T-helper 17 cell (primary cell): ENCODE data around the gene SKIC2. TPM values are rescaled to one million over a fixed set of nuclear protein-coding genes. Genes with fewer than 3 reads are reported as not detected.

Experiments
- ATAC-seq: fragments of 150-1000 bp; cut with Tn5 transposase; 2 replicates; pipeline ENCODE4 v1.10.0; 2021; ENCODE audit warnings: mild to moderate bottlenecking, moderate library complexity
- DNase-seq, 3 donors: peaks; one replicate each; pipeline versions ENCODE4 v3.0.0 to v3.0.0-alpha.2; 2020 to 2021
- H3K9me3 ChIP-seq: one replicate; pipeline ENCODE4 v1.7.0; 2013; ENCODE audit warnings: low read length, mild to moderate bottlenecking; ENCODE audit not compliant: control insufficient read depth, poor library complexity, severe bottlenecking
- H3K27ac Mint-ChIP-seq: one replicate; pipeline ENCODE4 v1.8.0; 2022; ENCODE audit warnings: mild to moderate bottlenecking, moderate library complexity, mixed read lengths
- H3K27me3 Mint-ChIP-seq: one replicate; pipeline ENCODE4 v1.8.0; 2022; ENCODE audit warnings: mixed read lengths
- H3K36me3 Mint-ChIP-seq: one replicate; pipeline ENCODE4 v1.8.0; 2022; ENCODE audit warnings: low read depth, mixed read lengths
- H3K4me1 Mint-ChIP-seq: one replicate; pipeline ENCODE4 v1.8.0; 2022; ENCODE audit warnings: mild to moderate bottlenecking, mixed read lengths
- H3K4me3 Mint-ChIP-seq: one replicate; pipeline ENCODE4 v1.8.0; 2022; ENCODE audit warnings: mild to moderate bottlenecking, moderate library complexity, mixed read lengths
- total RNA-seq, 4 donors: library from RNA in 2 of 4; stranded (reverse) in 2 of 4; gene quantifications; one replicate each; pipeline ENCODE4 v1.2.3 and lab custom pipeline; 2022 to 2026

SKIC2 gene
- total RNA-seq, 2 donors from 2014 or later, result 85.5 to 94.5 TPM

GRCh38 chr6:31948753-31949413, 10.1 kb upstream of the SKIC2 start:
- peaks cover 10% of the 10 kb centered on the region for H3K4me1 Mint-ChIP-seq
- peak overlapping the region; percentile 60 for H3K27ac Mint-ChIP-seq
- peaks cover 16% of the 10 kb centered on the region for H3K27me3 Mint-ChIP-seq
- ATAC-seq (no peak), DNase-seq (no peak)
- peak overlapping the region; percentile 31 for H3K4me3 Mint-ChIP-seq
- no peaks in the 10 kb centered on the region for H3K9me3 ChIP-seq
- peaks cover 4% of the 10 kb centered on the region for H3K36me3 Mint-ChIP-seq

GRCh38 chr6:31949926-31950548, 8.9 kb upstream of the SKIC2 start:
- no peaks in the 10 kb centered on the region for H3K9me3 ChIP-seq
- H3K4me3 Mint-ChIP-seq, result no peak overlapping the region
- ATAC-seq (no peak), DNase-seq (no peak)
- H3K27ac Mint-ChIP-seq, result peak overlapping the region; percentile 60
- H3K36me3 Mint-ChIP-seq, result peaks cover 7% of the 10 kb centered on the region
- H3K4me1 Mint-ChIP-seq, result peaks cover 10% of the 10 kb centered on the region
- H3K27me3 Mint-ChIP-seq, result peaks cover 7% of the 10 kb centered on the region

- DNase-seq (no peak), ATAC-seq (peak; percentile 52)
- no peak overlapping the region for H3K4me3 Mint-ChIP-seq
- H3K9me3 ChIP-seq, result no peaks in the 10 kb centered on the region
- H3K27me3 Mint-ChIP-seq, result no peaks in the 10 kb centered on the region
- peaks cover 6% of the 10 kb centered on the region for H3K4me1 Mint-ChIP-seq
- H3K27ac Mint-ChIP-seq, result peak overlapping the region; percentile 62
- H3K36me3 Mint-ChIP-seq, result peaks cover 7% of the 10 kb centered on the region
Measured at GRCh38 chr6:31952140-31952805, 6.7 kb upstream of the SKIC2 start.

- Mint-ChIP-seq H3K36me3 (peaks cover 7% of the 10 kb centered on the region), H3K27ac (peak overlapping the region; percentile 62), H3K4me1 (peaks cover 6% of the 10 kb centered on the region), H3K27me3 (no peaks in the 10 kb centered on the region), H3K4me3 (no peak overlapping the region)
- ATAC-seq (no peak), DNase-seq (no peak)
- H3K9me3 ChIP-seq, result no peaks in the 10 kb centered on the region
Measured at GRCh38 chr6:31952890-31953289, 6.1 kb upstream of the SKIC2 start.

GRCh38 chr6:31954511-31954910, 4.5 kb upstream of the SKIC2 start:
- Mint-ChIP-seq H3K36me3 (peaks cover 7% of the 10 kb centered on the region), H3K4me1 (peaks cover 15% of the 10 kb centered on the region), H3K27ac (peak overlapping the region; percentile 24), H3K4me3 (no peak overlapping the region), H3K27me3 (no peaks in the 10 kb centered on the region)
- DNase-seq, result no peak
- H3K9me3 ChIP-seq, result no peaks in the 10 kb centered on the region
- no peak for ATAC-seq

- H3K9me3 ChIP-seq, result no peaks in the 10 kb centered on the region
- Mint-ChIP-seq H3K4me1 (peaks cover 19% of the 10 kb centered on the region), H3K27ac (peak overlapping the region; percentile 97), H3K36me3 (peaks cover 9% of the 10 kb centered on the region), H3K4me3 (no peak overlapping the region), H3K27me3 (no peaks in the 10 kb centered on the region)
- no peak for DNase-seq
- ATAC-seq, result no peak
Measured at GRCh38 chr6:31956796-31957195, 2.2 kb upstream of the SKIC2 start.

- H3K27me3 Mint-ChIP-seq, result no peaks in the 10 kb centered on the region
- ATAC-seq, result no peak
- no peaks in the 10 kb centered on the region for H3K9me3 ChIP-seq
- peaks cover 11% of the 10 kb centered on the region for H3K36me3 Mint-ChIP-seq
- H3K4me1 Mint-ChIP-seq, result peaks cover 20% of the 10 kb centered on the region
- peak overlapping the region; percentile 96 for H3K4me3 Mint-ChIP-seq
- peak overlapping the region; percentile 97 for H3K27ac Mint-ChIP-seq
- DNase-seq, result no peak
Measured at GRCh38 chr6:31958412-31958740, 599 bp upstream of the SKIC2 start.

GRCh38 chr6:31961616-31962015, 2.6 kb downstream of the SKIC2 start:
- Mint-ChIP-seq H3K36me3 (peaks cover 9% of the 10 kb centered on the region), H3K4me1 (peaks cover 22% of the 10 kb centered on the region), H3K27ac (peak overlapping the region; percentile 97), H3K4me3 (no peak overlapping the region), H3K27me3 (no peaks in the 10 kb centered on the region)
- H3K9me3 ChIP-seq, result no peaks in the 10 kb centered on the region
- ATAC-seq (no peak), DNase-seq (no peak)

- Mint-ChIP-seq H3K4me3 (no peak overlapping the region), H3K36me3 (peaks cover 14% of the 10 kb centered on the region), H3K27ac (peak overlapping the region; percentile 62), H3K27me3 (no peaks in the 10 kb centered on the region), H3K4me1 (peaks cover 14% of the 10 kb centered on the region)
- ATAC-seq (no peak), DNase-seq (no peak)
- no peaks in the 10 kb centered on the region for H3K9me3 ChIP-seq
Measured at GRCh38 chr6:31963921-31964320, 4.9 kb downstream of the SKIC2 start.

- H3K4me3 Mint-ChIP-seq, result no peak overlapping the region
- no peak overlapping the region for H3K27ac Mint-ChIP-seq
- ATAC-seq (no peak), DNase-seq (no peak)
- no peaks in the 10 kb centered on the region for H3K9me3 ChIP-seq
- H3K36me3 Mint-ChIP-seq, result peaks cover 14% of the 10 kb centered on the region
- peaks cover 20% of the 10 kb centered on the region for H3K4me1 Mint-ChIP-seq
- no peaks in the 10 kb centered on the region for H3K27me3 Mint-ChIP-seq
Measured at GRCh38 chr6:31965700-31966099, 6.7 kb downstream of the SKIC2 start.

- peaks cover 19% of the 10 kb centered on the region for H3K4me1 Mint-ChIP-seq
- ATAC-seq (no peak), DNase-seq (no peak)
- H3K27ac Mint-ChIP-seq, result peak overlapping the region; percentile 77
- no peak overlapping the region for H3K4me3 Mint-ChIP-seq
- H3K27me3 Mint-ChIP-seq, result no peaks in the 10 kb centered on the region
- H3K9me3 ChIP-seq, result no peaks in the 10 kb centered on the region
- H3K36me3 Mint-ChIP-seq, result peaks cover 14% of the 10 kb centered on the region
Measured at GRCh38 chr6:31966506-31966905, 7.5 kb downstream of the SKIC2 start.

GRCh38 chr6:31966997-31967925, 8.3 kb downstream of the SKIC2 start:
- no peak for DNase-seq
- Mint-ChIP-seq H3K4me1 (peaks cover 20% of the 10 kb centered on the region), H3K27ac (peak overlapping the region; percentile 77), H3K27me3 (no peaks in the 10 kb centered on the region), H3K4me3 (peak overlapping the region; percentile 28), H3K36me3 (peaks cover 7% of the 10 kb centered on the region)
- no peak for ATAC-seq
- no peaks in the 10 kb centered on the region for H3K9me3 ChIP-seq

- no peaks in the 10 kb centered on the region for H3K9me3 ChIP-seq
- Mint-ChIP-seq H3K4me1 (peaks cover 26% of the 10 kb centered on the region), H3K4me3 (peak overlapping the region; percentile 28), H3K36me3 (peaks cover 9% of the 10 kb centered on the region), H3K27me3 (no peaks in the 10 kb centered on the region), H3K27ac (peak overlapping the region; percentile 45)
- ATAC-seq (no peak), DNase-seq (no peak)
Measured at GRCh38 chr6:31967926-31968320, 8.9 kb downstream of the SKIC2 start.
